Astrocyte of the cerebellum (primary cell): ENCODE data around the gene SREBF1.

ENCODE experiments used
- DNase-seq: peaks from one replicate; pipeline ENCODE4 v3.0.0-alpha.2; 2011; ENCODE audit warnings: low read depth
- H3K4me3 ChIP-seq: 2 replicates; pipeline ENCODE4 v1.5.1; 2011; ENCODE audit warnings: mild to moderate bottlenecking, low read depth, low read length, moderate library complexity
- in situ Hi-C: cut with HindIII; loops from 2 replicates; pipeline ENCODE4 v1.10.0; 2017; ENCODE audit warnings: low sequenced_read_pairs
- TF ChIP-seq, protein P1 (sequence below): IDR thresholded peaks from 2 replicates; pipeline ENCODE4 v1.5.1; 2012; ENCODE audit warnings: low read length, low read depth, moderate library complexity, mild to moderate bottlenecking; ENCODE audit errors: missing control alignments

Gene SREBF1

DNA sequence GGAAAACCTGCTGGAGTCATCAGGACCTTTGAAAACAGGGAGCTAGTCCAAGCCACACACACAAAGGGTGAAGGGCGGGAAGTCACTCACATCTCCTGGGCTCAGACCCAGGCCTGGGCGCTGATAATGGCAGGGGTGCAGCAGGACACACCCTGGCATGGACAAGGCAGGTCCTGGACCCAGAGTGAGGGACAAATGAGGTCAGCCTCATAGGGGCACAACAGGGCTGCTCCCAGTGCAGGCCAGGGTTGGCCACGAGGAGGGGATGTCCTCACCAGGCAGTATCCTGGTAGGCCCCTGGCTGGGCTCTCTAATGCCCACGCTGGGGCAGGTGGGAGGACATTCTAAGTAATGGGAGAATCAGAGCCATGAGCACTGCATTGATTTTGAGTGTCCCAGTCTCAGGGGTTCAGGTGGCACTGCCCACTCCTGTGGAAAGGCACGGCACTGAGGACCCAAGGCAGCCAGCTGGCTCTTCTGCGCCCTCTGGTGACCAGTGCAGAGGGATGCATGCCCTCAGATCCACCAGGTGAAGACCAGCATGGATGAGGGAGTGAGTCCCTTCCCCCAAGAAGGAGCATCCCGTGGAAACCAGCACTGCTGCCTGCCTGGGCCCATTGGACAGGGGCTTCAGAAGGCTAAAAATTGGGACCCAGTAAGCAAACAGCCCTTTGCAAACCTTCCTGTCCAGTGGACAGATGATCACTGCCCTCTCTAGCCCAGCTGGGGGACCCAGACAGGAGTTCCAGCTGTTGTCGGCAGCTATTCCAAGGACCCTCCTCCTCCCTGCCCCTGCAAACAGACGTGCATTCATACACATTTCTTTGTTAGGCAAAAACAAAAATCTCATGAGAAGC is 23.4 kb upstream of the SREBF1 start:
- peak; percentile 27 for DNase-seq
- TF ChIP-seq, protein P1, sequence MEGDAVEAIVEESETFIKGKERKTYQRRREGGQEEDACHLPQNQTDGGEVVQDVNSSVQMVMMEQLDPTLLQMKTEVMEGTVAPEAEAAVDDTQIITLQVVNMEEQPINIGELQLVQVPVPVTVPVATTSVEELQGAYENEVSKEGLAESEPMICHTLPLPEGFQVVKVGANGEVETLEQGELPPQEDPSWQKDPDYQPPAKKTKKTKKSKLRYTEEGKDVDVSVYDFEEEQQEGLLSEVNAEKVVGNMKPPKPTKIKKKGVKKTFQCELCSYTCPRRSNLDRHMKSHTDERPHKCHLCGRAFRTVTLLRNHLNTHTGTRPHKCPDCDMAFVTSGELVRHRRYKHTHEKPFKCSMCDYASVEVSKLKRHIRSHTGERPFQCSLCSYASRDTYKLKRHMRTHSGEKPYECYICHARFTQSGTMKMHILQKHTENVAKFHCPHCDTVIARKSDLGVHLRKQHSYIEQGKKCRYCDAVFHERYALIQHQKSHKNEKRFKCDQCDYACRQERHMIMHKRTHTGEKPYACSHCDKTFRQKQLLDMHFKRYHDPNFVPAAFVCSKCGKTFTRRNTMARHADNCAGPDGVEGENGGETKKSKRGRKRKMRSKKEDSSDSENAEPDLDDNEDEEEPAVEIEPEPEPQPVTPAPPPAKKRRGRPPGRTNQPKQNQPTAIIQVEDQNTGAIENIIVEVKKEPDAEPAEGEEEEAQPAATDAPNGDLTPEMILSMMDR = peak; percentile 99
- in situ Hi-C loops = no loop called here
- H3K4me3 ChIP-seq = no peak overlapping the region

DNA sequence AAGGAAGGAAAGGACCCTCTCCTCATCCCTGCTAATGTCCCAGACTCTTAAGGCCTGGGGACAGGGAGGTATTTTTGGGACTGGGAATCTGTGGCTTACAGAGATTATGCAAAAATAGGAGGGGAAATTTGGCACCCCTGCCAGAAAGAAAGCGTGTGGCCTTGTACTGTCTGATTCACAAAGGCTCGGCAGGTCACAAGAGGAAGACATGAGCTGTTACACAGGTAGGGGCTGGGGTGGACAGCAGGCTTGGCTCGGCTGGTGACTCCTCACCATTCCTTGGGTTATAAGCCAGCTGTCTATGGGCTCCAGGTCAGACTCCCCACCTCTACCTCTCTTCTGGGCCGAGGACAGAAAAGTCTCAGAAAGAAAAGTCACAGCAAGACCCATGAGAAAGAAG is 20.7 kb upstream of the SREBF1 start:
- no peak for DNase-seq
- TF ChIP-seq, protein P1 = no peak
- in situ Hi-C loops = no loop called here
- H3K4me3 ChIP-seq = no peak overlapping the region

DNA sequence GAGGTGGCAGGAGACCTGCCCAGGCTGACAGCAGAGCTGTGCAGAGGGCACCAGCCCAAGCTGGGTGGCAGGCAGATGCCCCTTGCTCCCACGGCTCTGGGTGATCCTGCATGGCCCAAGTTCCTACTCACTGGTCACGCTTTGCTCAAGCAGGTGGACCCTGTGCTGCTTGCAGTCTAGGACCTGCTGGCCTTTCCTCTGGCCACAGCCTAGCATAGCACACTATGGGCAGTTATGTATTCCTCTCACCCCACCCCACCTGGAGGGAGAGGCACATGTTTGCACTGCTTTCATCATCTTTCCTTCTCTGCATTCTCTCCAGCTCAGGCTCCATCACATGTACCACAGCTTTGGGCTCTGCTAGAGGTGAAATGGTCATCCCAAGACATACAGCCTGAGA is 19.6 kb upstream of the SREBF1 start:
- no peak for DNase-seq
- no peak overlapping the region for H3K4me3 ChIP-seq
- in situ Hi-C loops = no loop called here
- TF ChIP-seq, protein P1 = no peak

DNA sequence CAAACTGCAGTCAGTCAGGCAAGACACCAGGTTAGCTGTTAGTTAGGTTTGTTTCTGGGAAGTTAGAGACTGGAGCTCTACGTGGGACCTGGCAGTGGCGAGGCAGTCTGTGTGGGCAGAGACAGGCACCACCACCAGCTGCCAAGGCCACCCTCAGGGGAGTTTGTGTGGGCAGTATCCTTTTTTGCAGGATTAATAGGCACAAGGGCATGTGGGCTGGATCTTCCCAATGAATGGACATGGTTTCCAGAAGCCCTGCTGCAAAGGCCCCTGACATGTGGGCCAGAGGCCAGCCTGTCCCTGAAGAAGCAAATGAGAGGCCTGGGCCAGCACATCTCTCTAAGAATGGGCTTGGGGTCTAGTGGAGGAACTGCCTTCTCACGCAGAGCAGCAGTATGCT is 19.2 kb upstream of the SREBF1 start:
- TF ChIP-seq, protein P1 = no peak
- no peak for DNase-seq
- H3K4me3 ChIP-seq = no peak overlapping the region
- in situ Hi-C loops = no loop called here

DNA sequence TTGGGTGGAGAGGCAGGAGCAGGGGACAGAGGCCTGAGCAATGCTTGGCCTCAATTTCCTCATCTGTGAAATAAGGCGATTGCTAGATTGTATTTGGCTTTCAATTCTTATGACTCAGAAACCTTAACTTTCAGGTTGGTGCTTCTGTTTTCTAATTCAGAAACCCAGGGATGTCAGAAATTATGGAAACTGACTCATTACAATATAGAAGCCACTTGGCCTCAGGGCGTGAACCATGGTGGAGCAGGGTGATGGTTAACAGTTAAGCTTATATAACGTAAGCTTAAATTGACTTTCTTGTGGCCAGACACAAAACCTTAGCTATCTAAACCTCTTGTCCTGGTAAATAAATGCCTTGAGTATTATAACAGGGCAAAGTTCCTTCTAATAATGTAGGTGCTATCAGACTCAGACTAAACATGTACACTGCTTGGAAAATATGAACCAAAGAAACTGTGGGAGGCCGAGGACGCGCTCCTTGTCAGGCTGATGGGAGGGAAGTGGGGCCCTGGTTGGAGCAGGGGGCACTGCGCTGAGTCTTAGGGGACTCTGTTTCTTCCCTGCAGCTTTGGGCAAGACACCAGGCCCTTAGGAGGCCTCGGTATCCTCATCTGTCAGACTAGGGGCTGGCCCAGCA is 17.1 kb upstream of the SREBF1 start:
- no peak overlapping the region for H3K4me3 ChIP-seq
- no peak for DNase-seq
- in situ Hi-C loops = no loop called here
- TF ChIP-seq, protein P1 = no peak

DNA sequence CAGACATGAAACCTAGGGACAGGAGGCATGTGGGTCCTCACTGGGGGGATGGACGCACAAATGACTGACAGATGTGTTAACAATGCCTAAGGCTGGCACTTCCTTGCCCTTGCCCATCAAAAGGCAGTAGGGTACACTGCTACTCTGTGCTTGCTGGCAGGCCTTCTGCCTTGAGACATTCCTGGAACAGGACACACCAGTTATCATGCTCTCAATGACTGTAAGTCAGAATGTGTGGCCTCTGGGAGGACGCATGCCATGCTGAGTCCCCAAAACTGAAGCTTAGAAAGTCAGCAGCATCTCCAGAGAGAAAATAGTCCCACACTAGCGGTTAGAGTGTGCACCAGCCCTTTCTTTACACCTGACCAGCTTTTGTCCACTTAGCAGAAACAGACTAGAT is 16.1 kb upstream of the SREBF1 start:
- in situ Hi-C loops = no loop called here
- TF ChIP-seq, protein P1 = no peak
- H3K4me3 ChIP-seq = no peak overlapping the region
- DNase-seq = no peak
